ENCODE data around the gene C3AR1.

Gene C3AR1

DNA sequence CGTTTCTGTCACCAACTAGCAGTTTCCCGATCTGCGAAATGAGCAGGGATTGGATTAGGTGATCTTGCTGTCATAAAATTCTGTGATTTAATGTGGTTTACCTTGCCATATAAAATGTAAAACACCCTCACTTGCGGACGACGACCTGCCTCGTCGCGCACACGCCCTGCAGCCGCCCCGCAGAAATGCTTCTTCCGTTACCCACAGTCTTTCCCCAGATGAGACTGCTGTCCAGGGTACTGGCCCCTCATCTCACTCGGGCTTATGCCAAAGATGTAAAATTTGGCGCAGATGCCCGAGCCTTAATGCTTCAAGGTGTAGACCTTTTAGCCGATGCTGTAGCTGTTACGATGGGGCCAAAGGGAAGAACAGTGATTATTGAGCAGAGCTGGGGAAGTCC, 51.3 kb downstream of the C3AR1 start:
- H3K9me3 ChIP-seq (ENCODE audit: low read length): no peaks in the 10 kb centered on the region
- no peaks in the 10 kb centered on the region for H3K79me2 ChIP-seq (ENCODE audit: insufficient read depth, low read length)
- no peaks in the 10 kb centered on the region for H4K20me1 ChIP-seq (ENCODE audit: insufficient read depth, low read length)
- no peak overlapping the region for H2AFZ ChIP-seq (ENCODE audit: low read length)
- no peak overlapping the region for H3K27ac ChIP-seq (ENCODE audit: low read depth, low read length, poor library complexity, severe bottlenecking)
- H3K27me3 ChIP-seq (ENCODE audit: insufficient read depth, low read length): no peaks in the 10 kb centered on the region
- H3F3A ChIP-seq (ENCODE audit: insufficient read depth, low read length): no peaks in the 10 kb centered on the region
- H3K4me1 ChIP-seq (ENCODE audit: insufficient read depth, low read length, severe bottlenecking): no peaks in the 10 kb centered on the region
- H3K4me2 ChIP-seq (ENCODE audit: low read length): no peak overlapping the region
- no peaks in the 10 kb centered on the region for H3K36me3 ChIP-seq (ENCODE audit: insufficient read depth, low read length)
- no peak for TF ChIP-seq EZH2 (IDR thresholded peaks at IDR 0.05; ENCODE audit: borderline replicate concordance, low read length)
- TF ChIP-seq, protein P1, sequence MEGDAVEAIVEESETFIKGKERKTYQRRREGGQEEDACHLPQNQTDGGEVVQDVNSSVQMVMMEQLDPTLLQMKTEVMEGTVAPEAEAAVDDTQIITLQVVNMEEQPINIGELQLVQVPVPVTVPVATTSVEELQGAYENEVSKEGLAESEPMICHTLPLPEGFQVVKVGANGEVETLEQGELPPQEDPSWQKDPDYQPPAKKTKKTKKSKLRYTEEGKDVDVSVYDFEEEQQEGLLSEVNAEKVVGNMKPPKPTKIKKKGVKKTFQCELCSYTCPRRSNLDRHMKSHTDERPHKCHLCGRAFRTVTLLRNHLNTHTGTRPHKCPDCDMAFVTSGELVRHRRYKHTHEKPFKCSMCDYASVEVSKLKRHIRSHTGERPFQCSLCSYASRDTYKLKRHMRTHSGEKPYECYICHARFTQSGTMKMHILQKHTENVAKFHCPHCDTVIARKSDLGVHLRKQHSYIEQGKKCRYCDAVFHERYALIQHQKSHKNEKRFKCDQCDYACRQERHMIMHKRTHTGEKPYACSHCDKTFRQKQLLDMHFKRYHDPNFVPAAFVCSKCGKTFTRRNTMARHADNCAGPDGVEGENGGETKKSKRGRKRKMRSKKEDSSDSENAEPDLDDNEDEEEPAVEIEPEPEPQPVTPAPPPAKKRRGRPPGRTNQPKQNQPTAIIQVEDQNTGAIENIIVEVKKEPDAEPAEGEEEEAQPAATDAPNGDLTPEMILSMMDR (IDR thresholded peaks at IDR 0.05; ENCODE audit: low read length): no peak
- H3K9me2 ChIP-seq (ENCODE audit: low read depth, low read length): no peaks in the 10 kb centered on the region
- no peak overlapping the region for H3K9ac ChIP-seq (ENCODE audit: low read length)
- no peak overlapping the region for H3K4me3 ChIP-seq (ENCODE audit: low read depth, low read length, poor library complexity, severe bottlenecking)

DNA sequence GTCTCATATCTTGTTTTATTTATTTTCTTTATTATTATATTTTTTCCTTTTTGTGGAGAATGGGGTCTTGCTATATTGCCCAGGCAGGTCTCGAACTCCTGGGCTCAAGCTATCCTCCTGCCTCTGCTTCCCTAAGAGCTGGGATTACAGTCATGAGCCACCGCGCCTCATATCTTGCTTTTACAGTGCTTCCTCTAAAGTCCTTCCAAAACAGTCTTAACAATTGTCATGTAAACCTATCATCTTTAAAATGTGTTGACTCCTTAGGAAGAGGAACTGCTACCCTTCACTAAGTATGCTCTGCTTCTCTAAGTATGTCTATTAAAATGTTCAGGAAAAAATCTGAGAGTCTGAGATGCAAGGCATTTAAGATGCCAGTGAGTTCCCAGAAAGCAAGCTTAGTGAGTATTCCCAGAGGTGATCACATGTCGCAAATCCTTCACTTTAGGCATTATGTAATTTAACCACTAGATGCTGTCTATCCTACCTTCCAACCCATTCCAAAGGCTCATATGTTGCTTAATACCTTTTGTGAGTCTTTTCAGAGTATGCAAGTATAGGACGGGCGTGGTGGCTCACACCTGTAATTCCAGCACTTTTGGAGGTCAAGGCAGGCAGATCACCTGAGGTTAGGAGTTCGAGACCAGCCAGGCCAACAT, 53.4 kb downstream of the C3AR1 start:
- Histone ChIP-seq H3K9me3 (ENCODE audit: low read length) (no peaks in the 10 kb centered on the region), H4K20me1 (ENCODE audit: insufficient read depth, low read length) (no peaks in the 10 kb centered on the region), H3K9me2 (ENCODE audit: low read depth, low read length) (no peaks in the 10 kb centered on the region), H3K27ac (ENCODE audit: low read depth, low read length, poor library complexity, severe bottlenecking) (no peak overlapping the region), H3K4me1 (ENCODE audit: insufficient read depth, low read length, severe bottlenecking) (no peaks in the 10 kb centered on the region), H3F3A (ENCODE audit: insufficient read depth, low read length) (no peaks in the 10 kb centered on the region), H3K4me2 (ENCODE audit: low read length) (no peak overlapping the region), H3K79me2 (ENCODE audit: insufficient read depth, low read length) (no peaks in the 10 kb centered on the region), H3K36me3 (ENCODE audit: insufficient read depth, low read length) (no peaks in the 10 kb centered on the region), H3K27me3 (ENCODE audit: insufficient read depth, low read length) (no peaks in the 10 kb centered on the region), H3K4me3 (ENCODE audit: low read depth, low read length, poor library complexity, severe bottlenecking) (no peak overlapping the region), H2AFZ (ENCODE audit: low read length) (no peak overlapping the region), H3K9ac (ENCODE audit: low read length) (no peak overlapping the region)
- TF ChIP-seq, protein P1 (IDR thresholded peaks at IDR 0.05; ENCODE audit: low read length): no peak
- no peak for TF ChIP-seq EZH2 (IDR thresholded peaks at IDR 0.05; ENCODE audit: borderline replicate concordance, low read length)

DNA sequence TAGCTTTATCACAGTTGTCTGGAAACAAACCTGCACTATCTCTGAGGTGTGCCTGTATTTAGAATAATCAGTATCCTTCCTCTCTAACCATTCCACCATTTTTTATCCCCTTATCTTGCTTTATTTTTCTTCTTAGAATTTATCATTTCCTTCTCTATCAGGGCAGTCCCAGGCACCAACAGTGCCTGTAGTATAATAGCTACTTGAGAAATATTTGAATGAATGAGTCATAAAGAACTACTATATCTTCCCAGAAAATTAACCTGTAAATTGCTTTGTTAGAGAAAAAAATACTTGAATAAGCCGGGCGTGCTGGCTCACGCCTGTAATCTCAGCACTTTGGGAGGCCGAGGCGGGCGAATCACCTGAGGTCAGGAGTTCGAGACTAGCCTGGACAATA, 54.8 kb downstream of the C3AR1 start:
- H3K79me2 ChIP-seq (ENCODE audit: insufficient read depth, low read length): no peaks in the 10 kb centered on the region
- H3K4me3 ChIP-seq (ENCODE audit: low read depth, low read length, poor library complexity, severe bottlenecking): no peak overlapping the region
- TF ChIP-seq EZH2 (IDR thresholded peaks at IDR 0.05; ENCODE audit: borderline replicate concordance, low read length): no peak
- TF ChIP-seq, protein P1 (IDR thresholded peaks at IDR 0.05; ENCODE audit: low read length): no peak
- H3K27ac ChIP-seq (ENCODE audit: low read depth, low read length, poor library complexity, severe bottlenecking): no peak overlapping the region
- H3K9me2 ChIP-seq (ENCODE audit: low read depth, low read length): no peaks in the 10 kb centered on the region
- H3K4me1 ChIP-seq (ENCODE audit: insufficient read depth, low read length, severe bottlenecking): no peaks in the 10 kb centered on the region
- H3K9me3 ChIP-seq (ENCODE audit: low read length): no peaks in the 10 kb centered on the region
- no peaks in the 10 kb centered on the region for H3K36me3 ChIP-seq (ENCODE audit: insufficient read depth, low read length)
- no peak overlapping the region for H2AFZ ChIP-seq (ENCODE audit: low read length)
- no peaks in the 10 kb centered on the region for H3F3A ChIP-seq (ENCODE audit: insufficient read depth, low read length)
- no peaks in the 10 kb centered on the region for H3K27me3 ChIP-seq (ENCODE audit: insufficient read depth, low read length)
- no peak overlapping the region for H3K4me2 ChIP-seq (ENCODE audit: low read length)
- H3K9ac ChIP-seq (ENCODE audit: low read length): no peak overlapping the region
- no peaks in the 10 kb centered on the region for H4K20me1 ChIP-seq (ENCODE audit: insufficient read depth, low read length)
